GM18951 (cell line): ENCODE results near the gene PLEKHG2.

Source experiments
- POLR2A ChIP-seq: IDR thresholded peaks from 4 replicates; pipeline ENCODE4 v1.6.1; 2011; ENCODE audit warnings: mild to moderate bottlenecking; ENCODE audit not compliant: insufficient read length, insufficient read depth; ENCODE audit errors: extremely low read depth
- in situ Hi-C: fragments of 300-500 bp; cut with MboI; formaldehyde crosslinking; loops from one replicate; pipeline ENCODE4 v1.12.0; 2022; ENCODE audit warnings: low sequenced_read_pairs, mixed read lengths, inconsistent platforms; ENCODE audit not compliant: unreplicated experiment

The PLEKHG2 gene

GRCh38 chr19:39416152-39417120 lies 4.0 kb downstream of the PLEKHG2 start:
- no peak for TF ChIP-seq POLR2A
- in situ Hi-C loops: no loop called here

- no peak for TF ChIP-seq POLR2A
- in situ Hi-C loops: no loop called here
These were observed 5.2 kb downstream of the PLEKHG2 start for GRCh38 chr19:39417463-39418181.

- no peak for TF ChIP-seq POLR2A
- in situ Hi-C loops: no loop called here
These were observed 6.5 kb downstream of the PLEKHG2 start for GRCh38 chr19:39419003-39419402.

DNA sequence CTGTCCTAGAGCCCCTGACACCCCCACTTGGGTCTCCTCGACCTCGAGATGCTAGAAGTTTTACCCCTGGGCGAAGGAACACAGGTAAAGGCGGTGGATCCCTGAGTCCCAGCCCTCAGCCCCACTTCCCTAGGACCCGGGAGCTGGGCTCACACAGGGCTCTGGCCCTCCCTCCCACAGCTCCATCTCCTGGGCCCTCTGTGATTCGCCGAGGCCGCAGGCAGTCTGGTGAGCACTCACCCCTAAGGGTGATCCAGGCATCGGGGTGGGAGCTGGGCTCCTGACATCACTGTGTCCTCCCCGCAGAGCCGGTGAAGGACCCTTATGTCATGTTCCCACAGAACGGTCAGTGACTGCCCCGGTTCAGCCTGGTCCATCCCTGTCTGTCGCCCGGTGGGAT lies 8.3 kb downstream of the PLEKHG2 start:
- in situ Hi-C loops: no loop called here
- TF ChIP-seq POLR2A: no peak

- no peak for TF ChIP-seq POLR2A
- in situ Hi-C loops: no loop called here
These were observed 9.6 kb downstream of the PLEKHG2 start for GRCh38 chr19:39422020-39422419.

DNA sequence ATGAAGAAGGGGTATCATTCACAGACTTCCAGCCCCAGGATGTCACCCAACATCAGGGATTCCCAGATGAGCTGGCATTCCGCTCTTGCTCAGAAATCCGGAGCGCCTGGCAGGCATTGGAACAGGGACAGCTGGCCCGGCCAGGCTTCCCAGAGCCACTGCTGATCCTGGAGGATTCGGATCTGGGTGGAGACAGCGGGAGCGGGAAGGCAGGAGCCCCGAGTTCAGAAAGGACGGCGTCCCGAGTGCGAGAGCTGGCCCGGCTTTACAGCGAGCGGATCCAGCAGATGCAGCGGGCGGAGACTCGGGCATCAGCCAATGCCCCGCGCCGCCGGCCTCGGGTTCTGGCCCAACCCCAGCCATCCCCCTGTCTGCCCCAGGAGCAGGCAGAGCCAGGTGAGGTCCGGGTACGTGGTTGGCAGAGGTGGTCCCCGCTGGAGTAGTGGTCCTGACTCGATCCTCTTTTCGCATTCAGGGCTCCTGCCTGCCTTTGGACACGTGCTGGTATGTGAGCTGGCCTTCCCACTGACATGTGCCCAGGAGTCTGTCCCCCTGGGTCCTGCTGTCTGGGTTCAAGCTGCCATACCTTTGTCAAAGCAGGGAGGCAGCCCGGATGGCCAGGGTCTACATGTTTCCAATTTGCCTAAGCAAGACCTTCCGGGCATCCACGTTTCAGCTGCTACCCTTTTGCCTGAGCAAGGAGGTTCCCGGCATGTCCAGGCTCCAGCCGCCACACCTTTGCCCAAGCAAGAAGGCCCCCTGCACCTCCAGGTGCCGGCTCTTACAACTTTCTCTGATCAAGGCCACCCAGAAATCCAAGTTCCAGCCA lies 11.0 kb downstream of the PLEKHG2 start:
- in situ Hi-C loops: no loop called here
- no peak for TF ChIP-seq POLR2A

DNA sequence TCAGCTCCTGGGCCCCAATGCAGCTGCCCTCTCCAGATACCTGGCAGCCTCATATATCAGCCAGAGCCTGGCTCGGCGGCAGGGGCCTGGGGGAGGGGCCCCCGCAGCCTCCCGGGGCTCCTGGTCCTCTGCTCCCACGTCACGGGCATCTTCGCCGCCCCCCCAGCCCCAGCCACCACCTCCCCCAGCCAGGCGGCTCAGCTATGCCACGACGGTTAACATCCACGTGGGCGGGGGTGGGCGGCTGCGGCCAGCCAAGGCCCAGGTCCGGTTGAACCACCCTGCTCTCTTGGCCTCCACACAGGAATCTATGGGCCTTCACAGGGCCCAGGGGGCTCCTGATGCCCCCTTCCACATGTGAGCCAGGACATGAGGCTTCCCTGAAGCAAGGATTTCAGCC lies 12.5 kb downstream of the PLEKHG2 start:
- no peak for TF ChIP-seq POLR2A
- in situ Hi-C loops: no loop called here

GRCh38 chr19:39425744-39426143 lies 13.3 kb downstream of the PLEKHG2 start:
- in situ Hi-C loops: no loop called here

GRCh38 chr19:39426170-39426569 lies 13.7 kb downstream of the PLEKHG2 start:
- in situ Hi-C loops: no loop called here
- no peak for TF ChIP-seq POLR2A

More at GRCh38 chr19:39425744-39426143, 13.3 kb downstream of the PLEKHG2 start:
- no peak for TF ChIP-seq POLR2A

GRCh38 chr19:39427707-39428106 lies 15.2 kb downstream of the PLEKHG2 start:
- no peak for TF ChIP-seq POLR2A
- in situ Hi-C loops: no loop called here

- in situ Hi-C loops: no loop called here
- TF ChIP-seq POLR2A: no peak
These were observed 16.0 kb downstream of the PLEKHG2 start for GRCh38 chr19:39428283-39429112.
